Measurements from ENCODE around the gene RAB3A.
A peak's percentile ranks its signal among the peaks of the same experiment; 100 is the strongest.

Gene RAB3A

DNA sequence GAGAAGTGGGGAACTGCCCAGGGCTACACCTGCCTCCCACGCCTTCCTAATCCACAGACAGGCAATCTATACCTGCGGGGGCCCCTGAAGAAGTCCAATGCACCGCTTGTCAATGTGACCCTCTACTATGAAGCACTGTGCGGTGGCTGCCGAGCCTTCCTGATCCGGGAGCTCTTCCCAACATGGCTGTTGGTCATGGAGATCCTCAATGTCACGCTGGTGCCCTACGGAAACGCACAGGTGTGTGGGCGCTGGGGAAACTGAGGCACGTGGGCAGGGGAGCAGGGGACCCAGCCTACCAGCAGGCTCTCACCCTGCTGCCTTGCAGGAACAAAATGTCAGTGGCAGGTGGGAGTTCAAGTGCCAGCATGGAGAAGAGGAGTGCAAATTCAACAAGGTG, 28.9 kb downstream of the RAB3A start:
- no peak for TF ChIP-seq POLR2AphosphoS5 (IDR thresholded peaks at IDR 0.05; ENCODE audit: low read depth, low read length)
- no peak for TF ChIP-seq FOXP2 (optimal IDR thresholded peaks at IDR 0.05; ENCODE audit: borderline replicate concordance, extremely low read depth, extremely low read length, insufficient read depth)
- no peak for TF ChIP-seq TAF1 (IDR thresholded peaks at IDR 0.05; ENCODE audit: borderline replicate concordance, insufficient read depth, low read length)
- TF ChIP-seq, protein P1, sequence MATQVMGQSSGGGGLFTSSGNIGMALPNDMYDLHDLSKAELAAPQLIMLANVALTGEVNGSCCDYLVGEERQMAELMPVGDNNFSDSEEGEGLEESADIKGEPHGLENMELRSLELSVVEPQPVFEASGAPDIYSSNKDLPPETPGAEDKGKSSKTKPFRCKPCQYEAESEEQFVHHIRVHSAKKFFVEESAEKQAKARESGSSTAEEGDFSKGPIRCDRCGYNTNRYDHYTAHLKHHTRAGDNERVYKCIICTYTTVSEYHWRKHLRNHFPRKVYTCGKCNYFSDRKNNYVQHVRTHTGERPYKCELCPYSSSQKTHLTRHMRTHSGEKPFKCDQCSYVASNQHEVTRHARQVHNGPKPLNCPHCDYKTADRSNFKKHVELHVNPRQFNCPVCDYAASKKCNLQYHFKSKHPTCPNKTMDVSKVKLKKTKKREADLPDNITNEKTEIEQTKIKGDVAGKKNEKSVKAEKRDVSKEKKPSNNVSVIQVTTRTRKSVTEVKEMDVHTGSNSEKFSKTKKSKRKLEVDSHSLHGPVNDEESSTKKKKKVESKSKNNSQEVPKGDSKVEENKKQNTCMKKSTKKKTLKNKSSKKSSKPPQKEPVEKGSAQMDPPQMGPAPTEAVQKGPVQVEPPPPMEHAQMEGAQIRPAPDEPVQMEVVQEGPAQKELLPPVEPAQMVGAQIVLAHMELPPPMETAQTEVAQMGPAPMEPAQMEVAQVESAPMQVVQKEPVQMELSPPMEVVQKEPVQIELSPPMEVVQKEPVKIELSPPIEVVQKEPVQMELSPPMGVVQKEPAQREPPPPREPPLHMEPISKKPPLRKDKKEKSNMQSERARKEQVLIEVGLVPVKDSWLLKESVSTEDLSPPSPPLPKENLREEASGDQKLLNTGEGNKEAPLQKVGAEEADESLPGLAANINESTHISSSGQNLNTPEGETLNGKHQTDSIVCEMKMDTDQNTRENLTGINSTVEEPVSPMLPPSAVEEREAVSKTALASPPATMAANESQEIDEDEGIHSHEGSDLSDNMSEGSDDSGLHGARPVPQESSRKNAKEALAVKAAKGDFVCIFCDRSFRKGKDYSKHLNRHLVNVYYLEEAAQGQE (IDR thresholded peaks at IDR 0.05; ENCODE audit: insufficient read depth in 1 of 2, low read depth in 2 of 2, low read length in 2 of 2), result no peak
- no peak for TF ChIP-seq SIN3A (IDR thresholded peaks at IDR 0.05; ENCODE audit: borderline replicate concordance, insufficient read depth, low read length)

DNA sequence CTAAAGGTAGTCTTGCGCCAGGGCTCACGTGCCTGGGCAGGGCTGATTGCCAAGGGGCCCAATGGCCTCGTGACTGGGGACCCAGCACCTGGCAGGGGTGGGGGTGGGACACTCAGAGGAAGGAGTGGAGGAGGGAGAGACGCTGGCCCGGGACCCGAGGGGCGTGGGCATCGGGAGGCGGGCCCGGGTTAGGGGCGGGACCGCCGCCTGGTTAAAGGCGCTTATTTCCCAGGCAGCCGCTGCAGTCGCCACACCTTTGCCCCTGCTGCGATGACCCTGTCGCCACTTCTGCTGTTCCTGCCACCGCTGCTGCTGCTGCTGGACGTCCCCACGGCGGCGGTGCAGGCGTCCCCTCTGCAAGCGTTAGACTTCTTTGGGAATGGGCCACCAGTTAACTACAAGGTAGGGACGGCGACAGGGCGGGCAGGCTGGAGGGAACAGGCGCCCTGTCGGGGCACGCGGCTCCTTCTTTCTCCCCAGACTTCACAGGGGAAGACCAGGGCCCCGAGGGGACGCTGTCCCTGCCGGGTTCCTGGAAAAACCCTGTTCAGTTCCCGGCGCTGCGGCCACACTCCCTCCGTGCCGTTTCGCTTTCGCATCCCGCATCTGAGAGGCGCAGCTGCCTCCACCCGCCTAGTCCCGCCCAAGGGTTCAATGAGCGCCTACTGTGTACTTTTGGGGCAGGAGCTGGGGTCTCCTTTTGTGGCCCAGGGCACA, 30.1 kb downstream of the RAB3A start, which contains the start of gene IFI30:
Gene IFI30 (plus strand): TSS at position 242 of the 717 bp plus-strand sequence. CDS start 29 bp downstream, at position 271.
- TF ChIP-seq POLR2AphosphoS5 (IDR thresholded peaks at IDR 0.05; ENCODE audit: low read depth, low read length) (peak; percentile 58; the same call in 1 of the 2 replicates), FOXP2 (optimal IDR thresholded peaks at IDR 0.05; ENCODE audit: borderline replicate concordance, extremely low read depth, extremely low read length, insufficient read depth) (peak; percentile 76), TAF1 (IDR thresholded peaks at IDR 0.05; ENCODE audit: borderline replicate concordance, insufficient read depth, low read length) (no peak), SIN3A (IDR thresholded peaks at IDR 0.05; ENCODE audit: borderline replicate concordance, insufficient read depth, low read length) (no peak)
- TF ChIP-seq, protein P1 (IDR thresholded peaks at IDR 0.05; ENCODE audit: insufficient read depth in 1 of 2, low read depth in 2 of 2, low read length in 2 of 2), result no peak

- no peak for TF ChIP-seq TAF1 (IDR thresholded peaks at IDR 0.05; ENCODE audit: borderline replicate concordance, insufficient read depth, low read length)
- TF ChIP-seq POLR2AphosphoS5 (IDR thresholded peaks at IDR 0.05; ENCODE audit: low read depth, low read length), result no peak
- no peak for TF ChIP-seq SIN3A (IDR thresholded peaks at IDR 0.05; ENCODE audit: borderline replicate concordance, insufficient read depth, low read length)
- TF ChIP-seq, protein P1 (IDR thresholded peaks at IDR 0.05; ENCODE audit: insufficient read depth in 1 of 2, low read depth in 2 of 2, low read length in 2 of 2), result no peak
- no peak for TF ChIP-seq FOXP2 (optimal IDR thresholded peaks at IDR 0.05; ENCODE audit: borderline replicate concordance, extremely low read depth, extremely low read length, insufficient read depth)
Measured at GRCh38 chr19:18173054-18173571, 30.7 kb downstream of the RAB3A start.

GRCh38 chr19:18172331-18173053, 31.4 kb downstream of the RAB3A start:
- no peak for TF ChIP-seq FOXP2 (optimal IDR thresholded peaks at IDR 0.05; ENCODE audit: borderline replicate concordance, extremely low read depth, extremely low read length, insufficient read depth)
- TF ChIP-seq, protein P1 (IDR thresholded peaks at IDR 0.05; ENCODE audit: insufficient read depth in 1 of 2, low read depth in 2 of 2, low read length in 2 of 2), result no peak

Measured in PFSK-1 (cell line).